ENCODE measurements around the gene DYNLT4. TPM values are rescaled to one million over a fixed set of nuclear protein-coding genes. Genes with fewer than 3 reads are reported as not detected.

The DYNLT4 gene
- total and polyA plus RNA-seq, 2 of the 13 experiments (the other 11 are each of a cell fraction or from before 2014, with no cell fraction given), result 0.77 TPM; not detected in 1

DNA sequence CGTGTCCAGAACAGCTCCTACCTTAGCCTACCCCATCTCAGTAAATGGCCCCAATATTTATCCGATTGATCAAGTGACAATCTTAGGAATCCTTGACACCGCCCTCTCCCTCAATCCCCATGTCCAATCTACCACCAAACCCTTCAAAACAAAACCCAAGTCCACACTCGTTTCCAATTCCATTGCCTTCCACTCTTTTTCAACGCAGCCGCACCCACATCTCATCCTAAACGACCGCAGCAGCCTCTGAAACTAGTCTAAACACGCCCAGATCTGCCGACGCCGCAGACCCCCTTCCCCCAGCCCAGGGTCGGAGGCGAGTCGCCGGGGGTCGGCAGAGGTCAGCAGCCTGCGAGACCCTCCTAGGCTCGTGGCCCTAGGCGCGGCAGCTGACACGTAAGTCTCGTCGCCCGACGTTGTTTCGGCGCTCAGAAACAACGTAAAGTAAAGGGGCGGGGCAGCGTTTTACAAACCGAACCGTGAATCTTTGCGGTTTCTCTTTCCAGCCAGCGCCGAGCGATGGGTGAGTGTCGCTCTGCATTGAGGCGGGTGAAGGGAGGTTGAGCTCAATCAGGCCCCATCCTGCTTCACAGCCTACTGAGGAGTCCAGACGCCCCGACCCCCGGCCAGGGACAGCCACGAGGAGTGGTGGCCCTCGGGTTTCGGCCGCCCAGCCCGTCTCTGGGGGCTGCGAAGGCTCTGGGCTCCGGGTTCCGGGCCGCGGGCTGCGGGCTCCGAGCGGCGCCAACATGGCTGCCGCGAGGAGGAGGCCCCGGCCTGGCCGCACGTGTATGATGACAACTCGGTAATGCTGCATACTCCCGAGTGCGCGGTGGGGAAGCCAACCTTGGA is 31.8 kb downstream of the DYNLT4 start, which contains the start of gene RPS8 (continued):
- TF ChIP-seq ATRX (CRISPR knock-in tag; IDR thresholded peaks at IDR 0.05; ENCODE audit: borderline replicate concordance) (no peak), ZNF749 (CRISPR knock-in tag; IDR thresholded peaks at IDR 0.05; ENCODE audit: borderline replicate concordance) (peak; percentile 83; the same call in 1 of the 2 replicates), ZBED4 (CRISPR knock-in tag; IDR thresholded peaks at IDR 0.05; ENCODE audit: borderline replicate concordance) (no peak; the same call in 1 of the 2 replicates), ZNF782 (CRISPR knock-in tag; IDR thresholded peaks at IDR 0.05; ENCODE audit: borderline replicate concordance) (peak; percentile 78; the same call in 1 of the 2 replicates), FOXK1 (CRISPR knock-in tag; IDR thresholded peaks at IDR 0.05; ENCODE audit: borderline replicate concordance, low read depth) (peak; percentile 87; the same call in 1 of the 2 replicates), NR2F1 (CRISPR knock-in tag; IDR thresholded peaks at IDR 0.05) (peak; percentile 80 to 92; a peak in 3 of 4 replicates), HOMEZ (CRISPR knock-in tag; IDR thresholded peaks at IDR 0.05; ENCODE audit: low read depth) (peak; percentile 58; the same call in 1 of the 2 replicates), ZNF343 (CRISPR knock-in tag; IDR thresholded peaks at IDR 0.05) (0 out of 2 replicates have a peak, but pooled peaks have one; percentile 63), KLF13 (CRISPR knock-in tag; IDR thresholded peaks at IDR 0.05) (no peak), YY1 (IDR thresholded peaks at IDR 0.05; ENCODE audit: insufficient read depth, insufficient replicate concordance, low read depth, low read length) (peak; percentile 91), ZSCAN25 (CRISPR knock-in tag; IDR thresholded peaks at IDR 0.05) (no peak; the same call in 1 of the 2 replicates)
- TF ChIP-seq, protein P1, sequence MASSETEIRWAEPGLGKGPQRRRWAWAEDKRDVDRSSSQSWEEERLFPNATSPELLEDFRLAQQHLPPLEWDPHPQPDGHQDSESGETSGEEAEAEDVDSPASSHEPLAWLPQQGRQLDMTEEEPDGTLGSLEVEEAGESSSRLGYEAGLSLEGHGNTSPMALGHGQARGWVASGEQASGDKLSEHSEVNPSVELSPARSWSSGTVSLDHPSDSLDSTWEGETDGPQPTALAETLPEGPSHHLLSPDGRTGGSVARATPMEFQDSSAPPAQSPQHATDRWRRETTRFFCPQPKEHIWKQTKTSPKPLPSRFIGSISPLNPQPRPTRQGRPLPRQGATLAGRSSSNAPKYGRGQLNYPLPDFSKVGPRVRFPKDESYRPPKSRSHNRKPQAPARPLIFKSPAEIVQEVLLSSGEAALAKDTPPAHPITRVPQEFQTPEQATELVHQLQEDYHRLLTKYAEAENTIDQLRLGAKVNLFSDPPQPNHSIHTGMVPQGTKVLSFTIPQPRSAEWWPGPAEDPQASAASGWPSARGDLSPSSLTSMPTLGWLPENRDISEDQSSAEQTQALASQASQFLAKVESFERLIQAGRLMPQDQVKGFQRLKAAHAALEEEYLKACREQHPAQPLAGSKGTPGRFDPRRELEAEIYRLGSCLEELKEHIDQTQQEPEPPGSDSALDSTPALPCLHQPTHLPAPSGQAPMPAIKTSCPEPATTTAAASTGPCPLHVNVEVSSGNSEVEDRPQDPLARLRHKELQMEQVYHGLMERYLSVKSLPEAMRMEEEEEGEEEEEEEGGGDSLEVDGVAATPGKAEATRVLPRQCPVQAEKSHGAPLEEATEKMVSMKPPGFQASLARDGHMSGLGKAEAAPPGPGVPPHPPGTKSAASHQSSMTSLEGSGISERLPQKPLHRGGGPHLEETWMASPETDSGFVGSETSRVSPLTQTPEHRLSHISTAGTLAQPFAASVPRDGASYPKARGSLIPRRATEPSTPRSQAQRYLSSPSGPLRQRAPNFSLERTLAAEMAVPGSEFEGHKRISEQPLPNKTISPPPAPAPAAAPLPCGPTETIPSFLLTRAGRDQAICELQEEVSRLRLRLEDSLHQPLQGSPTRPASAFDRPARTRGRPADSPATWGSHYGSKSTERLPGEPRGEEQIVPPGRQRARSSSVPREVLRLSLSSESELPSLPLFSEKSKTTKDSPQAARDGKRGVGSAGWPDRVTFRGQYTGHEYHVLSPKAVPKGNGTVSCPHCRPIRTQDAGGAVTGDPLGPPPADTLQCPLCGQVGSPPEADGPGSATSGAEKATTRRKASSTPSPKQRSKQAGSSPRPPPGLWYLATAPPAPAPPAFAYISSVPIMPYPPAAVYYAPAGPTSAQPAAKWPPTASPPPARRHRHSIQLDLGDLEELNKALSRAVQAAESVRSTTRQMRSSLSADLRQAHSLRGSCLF (CRISPR knock-in tag; IDR thresholded peaks at IDR 0.05; ENCODE audit: borderline replicate concordance), result peak; percentile 77; the same call in 1 of the 2 replicates
- TF ChIP-seq, protein P2, sequence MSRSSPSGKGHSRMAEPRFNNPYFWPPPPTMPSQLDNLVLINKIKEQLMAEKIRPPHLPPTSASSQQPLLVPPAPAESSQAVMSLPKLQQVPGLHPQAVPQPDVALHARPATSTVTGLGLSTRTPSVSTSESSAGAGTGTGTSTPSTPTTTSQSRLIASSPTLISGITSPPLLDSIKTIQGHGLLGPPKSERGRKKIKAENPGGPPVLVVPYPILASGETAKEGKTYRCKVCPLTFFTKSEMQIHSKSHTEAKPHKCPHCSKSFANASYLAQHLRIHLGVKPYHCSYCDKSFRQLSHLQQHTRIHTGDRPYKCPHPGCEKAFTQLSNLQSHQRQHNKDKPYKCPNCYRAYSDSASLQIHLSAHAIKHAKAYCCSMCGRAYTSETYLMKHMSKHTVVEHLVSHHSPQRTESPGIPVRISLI (CRISPR knock-in tag; IDR thresholded peaks at IDR 0.05; ENCODE audit: borderline replicate concordance), result no peak
